ENCODE data around the gene CBL. TPM values are rescaled to one million over a fixed set of nuclear protein-coding genes. Genes with fewer than 3 reads are reported as not detected.

CBL gene
- total RNA-seq = 7.8 and 9.4 TPM in 2 replicates

DNA sequence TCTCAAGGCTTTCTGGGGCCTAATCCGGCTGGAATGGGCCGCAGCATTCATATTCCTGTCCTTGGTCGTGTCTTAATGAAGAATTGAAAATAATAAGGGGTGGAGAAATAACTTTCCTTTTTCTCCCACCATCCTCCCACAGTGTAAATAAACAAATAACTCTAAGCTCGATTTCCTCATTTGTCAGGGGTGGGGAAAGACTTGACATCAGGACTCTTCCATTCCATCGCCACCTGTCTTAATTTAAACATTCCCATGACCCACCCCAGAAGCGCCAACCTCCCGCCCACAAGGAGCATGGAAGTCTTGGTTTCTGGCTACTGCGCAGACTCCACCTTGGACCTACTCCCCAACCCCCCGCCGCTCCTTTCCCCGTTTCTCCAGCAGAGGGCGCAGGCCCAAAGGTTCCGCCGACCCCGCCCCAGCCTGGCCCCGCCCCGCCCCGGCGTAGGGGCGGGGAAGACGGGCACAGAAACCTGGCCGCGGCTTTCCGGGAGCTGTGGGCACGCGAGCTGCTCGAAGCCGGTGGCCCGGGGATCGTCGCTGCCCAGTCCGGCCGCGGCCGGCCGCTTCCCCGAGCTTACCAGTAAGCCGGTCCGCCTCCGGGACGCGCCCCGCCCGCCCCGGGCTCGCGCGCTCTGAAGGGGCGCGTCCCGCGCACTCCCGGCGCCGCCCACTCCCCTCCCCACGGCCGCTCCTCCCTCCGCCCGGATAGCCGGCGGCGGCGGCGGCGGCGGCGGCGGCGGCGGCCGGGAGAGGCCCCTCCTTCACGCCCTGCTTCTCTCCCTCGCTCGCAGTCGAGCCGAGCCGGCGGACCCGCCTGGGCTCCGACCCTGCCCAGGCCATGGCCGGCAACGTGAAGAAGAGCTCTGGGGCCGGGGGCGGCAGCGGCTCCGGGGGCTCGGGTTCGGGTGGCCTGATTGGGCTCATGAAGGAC is at the start of gene CBL:
Gene CBL, plus strand, starts transcription at position 766 of the 937 bp plus-strand sequence. Its CDS starts 79 bp downstream, at position 845.

DNA sequence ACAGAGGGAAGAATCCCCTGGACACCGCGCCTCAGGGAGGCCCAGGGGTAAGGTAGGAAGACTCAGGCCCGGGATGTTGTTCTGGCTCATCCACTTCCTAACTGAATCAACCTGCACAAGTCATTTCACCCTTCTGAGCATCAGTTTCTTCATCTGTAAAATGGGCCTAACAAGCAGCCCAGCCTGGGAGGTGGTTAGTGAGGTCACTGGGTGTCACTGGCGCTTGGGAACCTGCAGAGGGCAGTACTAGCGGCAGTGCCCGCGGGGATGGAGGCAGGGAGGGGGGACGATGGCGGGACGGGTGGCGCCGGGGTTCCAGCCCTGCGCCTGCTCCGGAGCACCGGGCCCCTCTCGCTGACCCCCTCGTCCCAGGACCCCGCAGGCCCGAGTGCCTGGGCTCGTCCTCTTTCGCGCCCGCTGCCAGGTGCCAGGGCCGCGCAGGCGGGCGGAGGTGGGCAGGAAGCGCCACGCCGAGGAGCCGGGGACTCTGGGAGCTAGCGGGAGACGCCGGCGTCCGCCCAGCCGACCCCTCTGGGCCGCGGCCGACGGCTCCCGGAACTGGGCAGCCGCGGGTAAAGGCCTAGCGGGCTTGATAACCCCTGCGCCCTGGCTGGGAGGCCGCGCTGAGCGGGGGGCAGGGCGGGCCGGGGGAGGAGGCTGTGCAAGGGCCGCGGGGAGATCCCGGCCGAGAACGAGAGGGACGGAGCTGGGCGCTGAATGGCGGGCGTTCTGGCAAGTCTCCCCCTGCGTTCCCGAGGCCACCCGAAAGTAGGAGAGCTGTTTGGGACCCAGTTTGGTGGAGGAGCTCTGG is 37.5 kb upstream of the CBL start, which contains the start of gene NLRX1:
Gene NLRX1, plus strand, starts transcription at position 255 of the 811 bp plus-strand sequence. CDS start 2,679 bp downstream, outside the sequence.

DNA sequence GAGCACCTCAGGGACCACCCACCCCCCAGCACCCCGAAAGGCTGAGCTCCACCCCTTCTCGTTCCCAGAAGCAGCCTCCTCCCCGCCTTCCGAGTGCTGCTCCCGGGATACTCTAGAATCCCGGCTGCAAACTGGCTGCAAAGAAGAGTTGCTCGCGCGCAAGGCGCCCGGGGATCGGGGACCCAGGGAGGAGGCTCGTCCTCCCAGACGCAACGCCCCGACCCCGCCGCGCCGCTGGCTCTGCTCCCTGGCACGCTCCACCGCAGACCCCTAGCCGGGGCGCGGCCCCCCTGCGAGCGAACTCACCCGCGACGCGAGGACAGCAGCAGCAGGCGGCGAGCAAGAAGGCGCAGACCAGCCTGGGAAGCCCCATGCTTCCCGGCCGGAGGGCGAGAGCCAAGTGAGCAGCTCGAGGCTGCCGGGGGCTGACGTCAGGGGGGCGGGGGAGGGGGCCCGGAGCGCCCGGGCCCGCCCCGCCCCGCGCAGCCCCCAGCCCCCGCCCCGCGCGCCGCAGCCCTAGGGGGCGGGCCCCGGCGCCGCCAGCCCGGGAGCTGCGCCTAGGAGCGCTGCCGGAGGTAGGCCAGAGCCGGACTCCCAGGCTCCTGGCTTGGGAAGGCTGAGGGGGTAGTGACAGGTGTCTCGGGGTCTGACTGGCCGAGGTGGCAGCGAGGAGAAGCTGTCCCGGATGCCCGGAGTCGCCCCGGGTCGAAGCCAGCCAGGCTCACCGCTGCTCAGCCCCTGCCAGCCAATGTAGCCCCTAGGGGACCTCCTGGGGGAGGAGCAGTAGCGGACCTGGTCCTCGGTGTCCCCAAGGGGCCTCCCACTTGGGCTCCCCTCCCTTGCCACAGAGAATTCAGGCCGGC is 110.8 kb downstream of the CBL start, which contains the start of gene MCAM:
Gene MCAM, minus strand, starts transcription at position 402 of the 863 bp plus-strand sequence. Its CDS starts 29 bp downstream, at position 373.

DNA sequence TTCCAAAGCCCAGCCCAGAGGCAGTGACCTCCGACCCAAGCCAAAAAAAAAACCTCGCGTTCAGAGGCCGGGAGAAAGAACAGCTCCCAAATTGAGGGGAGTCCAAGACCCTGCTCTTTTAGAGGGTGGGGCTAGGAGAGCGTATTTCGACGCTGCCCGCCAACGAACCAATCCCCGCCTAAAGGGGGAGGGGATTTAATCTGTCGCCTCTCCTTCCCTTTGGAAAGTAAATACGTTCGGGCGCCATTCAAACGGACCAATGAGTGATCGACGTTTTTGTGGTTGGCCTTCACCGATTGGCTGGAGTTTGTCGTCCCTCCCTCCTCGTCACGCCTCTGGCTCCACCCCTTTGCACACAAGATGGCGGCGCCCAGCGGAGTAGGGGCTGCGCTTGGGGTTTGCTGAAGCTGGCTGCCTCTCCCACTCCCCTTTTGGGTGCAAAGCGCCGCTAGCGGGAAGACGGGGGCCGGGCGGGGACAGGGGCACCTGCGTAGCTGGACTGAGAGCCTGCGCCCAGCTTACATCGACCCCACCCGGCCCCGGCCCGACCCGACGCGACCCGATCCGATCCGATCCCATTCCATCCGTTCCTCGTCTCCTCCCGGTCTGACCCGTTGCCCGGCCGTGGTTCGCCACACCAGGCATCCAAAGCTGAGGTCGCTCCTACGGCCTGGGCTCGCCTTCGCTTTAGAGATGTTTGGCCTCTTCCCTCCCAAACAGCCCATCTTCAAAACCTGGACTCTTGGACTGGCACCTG is 128.2 kb downstream of the CBL start, which contains the start of gene RNF26:
Gene RNF26, plus strand, starts transcription at position 354 of the 757 bp plus-strand sequence. CDS start 596 bp downstream, outside the sequence.

DNA sequence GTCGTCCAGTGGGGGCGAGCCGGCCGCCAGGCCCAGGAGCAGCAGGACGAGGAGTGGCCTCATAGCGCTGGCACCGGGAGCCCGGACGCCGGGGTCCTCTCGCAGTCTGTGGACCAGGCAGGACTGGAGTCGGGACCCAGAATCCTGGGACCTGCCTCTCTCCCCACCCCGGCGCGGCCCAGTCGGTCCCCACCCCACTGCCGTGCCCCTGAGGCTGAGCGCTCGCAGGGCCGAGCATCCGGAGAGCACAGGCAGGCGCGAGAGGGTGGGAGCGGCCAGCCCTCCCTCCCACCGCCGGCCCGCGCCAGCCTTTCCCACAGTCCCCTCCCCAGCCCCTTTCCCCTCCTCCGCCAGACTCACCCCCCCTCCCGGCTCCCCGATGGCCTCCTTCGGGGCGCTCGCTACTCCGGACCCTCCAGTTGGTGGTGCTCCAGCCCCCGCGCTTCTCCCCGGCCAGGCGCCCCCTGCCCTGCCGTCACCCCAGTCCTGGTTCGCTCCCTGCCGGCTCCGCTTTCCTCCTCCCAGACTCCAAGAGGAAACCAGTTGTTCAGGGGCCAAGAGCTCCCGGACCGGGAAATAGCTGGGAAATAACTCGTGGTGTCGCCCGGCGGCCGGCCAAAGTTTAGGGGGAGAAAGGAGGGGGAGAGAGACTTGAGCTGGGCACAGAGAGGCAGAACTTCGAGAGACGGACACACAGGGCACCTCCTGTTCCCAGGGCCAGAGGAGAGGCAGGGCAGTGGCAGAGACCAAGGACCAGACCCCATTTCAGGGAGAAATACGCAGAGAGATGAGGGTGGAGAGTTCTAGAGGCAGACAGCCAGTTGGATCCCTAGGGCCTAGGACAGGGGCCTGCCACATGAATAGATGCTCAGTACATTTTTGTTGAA is 134.4 kb downstream of the CBL start, which contains the start of gene C1QTNF5:
Gene C1QTNF5, minus strand, starts transcription at position 549 of the 887 bp plus-strand sequence. Its CDS starts 486 bp downstream, at position 63.

DNA sequence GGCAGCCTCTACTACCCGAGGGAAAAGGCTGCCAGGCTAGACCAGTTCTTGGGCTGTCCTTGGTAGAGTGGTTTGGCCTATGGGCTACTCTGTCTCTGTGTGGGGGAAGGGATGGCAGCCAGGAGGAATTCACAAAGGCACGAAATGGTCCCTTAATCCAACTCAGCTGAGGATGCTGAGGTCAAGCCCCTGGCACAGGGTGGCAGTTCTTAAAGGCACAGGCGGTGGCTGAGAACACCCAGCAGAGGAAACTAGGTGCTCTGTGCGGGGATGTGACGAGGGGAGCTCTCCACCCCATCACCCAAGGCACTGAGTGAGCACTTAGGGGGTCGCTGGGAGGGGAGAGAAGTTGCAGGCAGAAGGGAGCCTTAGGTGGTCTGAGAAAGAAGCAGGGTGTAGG is 140.5 kb downstream of the CBL start, which contains the start of gene MFRP:
Gene MFRP, minus strand, starts transcription at position 101 of the 400 bp plus-strand sequence. CDS start 192 bp downstream, outside the sequence.

Other genes with a start within 250 kb of the CBL start
- gene FOXR1, start 234.6 kb upstream of the CBL start, total RNA-seq = not detected in 2 replicates
- gene CENATAC, start 208.2 kb upstream of the CBL start, total RNA-seq = 2.0 and 6.4 TPM in 2 replicates
- gene RPS25, start 188.0 kb upstream of the CBL start, total RNA-seq = 1,299 and 1,315 TPM in 2 replicates
- 64.3 and 95.9 TPM in 2 replicates for gene TRAPPC4, start 187.6 kb upstream of the CBL start, total RNA-seq
- gene SLC37A4, start 175.5 kb upstream of the CBL start, total RNA-seq = 15.4 and 17.6 TPM in 2 replicates
- 96.6 and 110 TPM in 2 replicates for gene HYOU1, start 149.1 kb upstream of the CBL start, total RNA-seq
- 20.5 and 20.7 TPM in 2 replicates for gene VPS11, start 138.5 kb upstream of the CBL start, total RNA-seq
- 17.5 and 25.7 TPM in 2 replicates for gene HMBS, start 121.5 kb upstream of the CBL start, total RNA-seq
- 21.9 and 27.5 TPM in 2 replicates for gene DPAGT1, start 104.5 kb upstream of the CBL start, total RNA-seq
- gene C2CD2L, start 99.0 kb upstream of the CBL start, total RNA-seq = 5.8 and 7.8 TPM in 2 replicates
- gene HINFP, start 84.8 kb upstream of the CBL start, total RNA-seq = 7.8 and 12.4 TPM in 2 replicates
- under 0.01 and 0.29 TPM in 2 replicates for gene ABCG4, start 57.3 kb upstream of the CBL start, total RNA-seq
- gene NLRX1, start 37.6 kb upstream of the CBL start, total RNA-seq = 16.0 and 23.1 TPM in 2 replicates
- not detected in 2 replicates for gene NHERF4, start 20.9 kb upstream of the CBL start, total RNA-seq
- gene MCAM, start 110.8 kb downstream of the CBL start, total RNA-seq = 77.6 and 86.5 TPM in 2 replicates
- 12.1 and 14.5 TPM in 2 replicates for gene RNF26, start 128.2 kb downstream of the CBL start, total RNA-seq
- gene C1QTNF5, start 134.5 kb downstream of the CBL start, total RNA-seq = 10.7 and 12.9 TPM in 2 replicates
- not detected in 2 replicates for gene MFRP, start 140.4 kb downstream of the CBL start, total RNA-seq
- under 0.01 and 0.89 TPM in 2 replicates for gene USP2, start 175.4 kb downstream of the CBL start, total RNA-seq
- 281 and 436 TPM in 2 replicates for gene THY1, start 216.8 kb downstream of the CBL start, total RNA-seq